GM18526 (cell line): ENCODE results near the gene HOXA9.

Experiments
- POLR2A ChIP-seq: IDR thresholded peaks from 3 replicates; pipeline ENCODE4 v1.6.1; 2011; ENCODE audit not compliant: insufficient read length; ENCODE audit errors: extremely low read depth

HOXA9 gene

GRCh38 chr7:27122077-27122910 is 43.0 kb downstream of the HOXA9 start:
- no peak for TF ChIP-seq POLR2A

- no peak for TF ChIP-seq POLR2A
Measured at GRCh38 chr7:27121684-27122076, 43.7 kb downstream of the HOXA9 start.

- TF ChIP-seq POLR2A = no peak
Measured at GRCh38 chr7:27119412-27119911, 45.9 kb downstream of the HOXA9 start.

GRCh38 chr7:27118580-27118979 is 46.8 kb downstream of the HOXA9 start:
- no peak for TF ChIP-seq POLR2A

- TF ChIP-seq POLR2A = no peak
Measured at GRCh38 chr7:27117887-27118491, 47.3 kb downstream of the HOXA9 start.

GRCh38 chr7:27116962-27117886 is 48.1 kb downstream of the HOXA9 start:
- TF ChIP-seq POLR2A = no peak

- no peak for TF ChIP-seq POLR2A
Measured at GRCh38 chr7:27116031-27116961, 49.0 kb downstream of the HOXA9 start.

- no peak for TF ChIP-seq POLR2A
Measured at GRCh38 chr7:27115221-27116026, 49.9 kb downstream of the HOXA9 start.

- no peak for TF ChIP-seq POLR2A
Measured at GRCh38 chr7:27114881-27115220, 50.5 kb downstream of the HOXA9 start.

GRCh38 chr7:27113991-27114769 is 51.2 kb downstream of the HOXA9 start:
- TF ChIP-seq POLR2A = no peak

- no peak for TF ChIP-seq POLR2A
Measured at GRCh38 chr7:27112955-27113949, 52.1 kb downstream of the HOXA9 start.
